ENCODE results near the gene NFATC2. TPM values are rescaled to one million over a fixed set of nuclear protein-coding genes. Genes with fewer than 3 reads are reported as not detected.

Gene NFATC2
- total RNA-seq, 4 donors from 2014 or later = 4.4 to 38.0 (median 13.6) TPM

- Histone ChIP-seq H3K9me3 (no peaks in the 10 kb centered on the region), H3K27ac (no peak overlapping the region), H3K36me3 (peaks cover 0 to 19% (median 0%) of the 10 kb centered on the region in 3 donors), H3K27me3 (no peaks in the 10 kb centered on the region), H3K4me3 (no peak overlapping the region), H3K4me1 (no peaks in the 10 kb centered on the region)
- DNase-seq = no peak
- TF ChIP-seq POLR2A (IDR thresholded peaks at IDR 0.05) (no peak), CTCF (IDR thresholded peaks at IDR 0.05) (no peak)
Measured at GRCh38 chr20:51469578-51470498, 72.7 kb downstream of the NFATC2 start.

GRCh38 chr20:51469046-51469445 lies 73.5 kb downstream of the NFATC2 start:
- TF ChIP-seq POLR2A (IDR thresholded peaks at IDR 0.05) = no peak
- no peak for TF ChIP-seq CTCF (IDR thresholded peaks at IDR 0.05)
- Histone ChIP-seq H3K9me3 (no peaks in the 10 kb centered on the region), H3K27ac (no peak overlapping the region), H3K36me3 (peaks cover 0 to 18% (median 0%) of the 10 kb centered on the region in 3 donors), H3K4me1 (no peaks in the 10 kb centered on the region), H3K27me3 (no peaks in the 10 kb centered on the region), H3K4me3 (no peak overlapping the region)
- DNase-seq = no peak

- Histone ChIP-seq H3K4me1 (no peaks in the 10 kb centered on the region), H3K27ac (no peak overlapping the region), H3K36me3 (peaks cover 0 to 14% (median 0%) of the 10 kb centered on the region in 3 donors), H3K9me3 (no peaks in the 10 kb centered on the region), H3K4me3 (no peak overlapping the region), H3K27me3 (no peaks in the 10 kb centered on the region)
- TF ChIP-seq CTCF (IDR thresholded peaks at IDR 0.05) = no peak
- no peak for TF ChIP-seq POLR2A (IDR thresholded peaks at IDR 0.05)
- no peak for DNase-seq
Measured at GRCh38 chr20:51468636-51469035, 73.9 kb downstream of the NFATC2 start.

GRCh38 chr20:51467956-51468626 lies 74.4 kb downstream of the NFATC2 start:
- Histone ChIP-seq H3K9me3 (no peaks in the 10 kb centered on the region), H3K4me3 (no peak overlapping the region)

GRCh38 chr20:51463998-51464397 lies 78.5 kb downstream of the NFATC2 start:
- peaks cover 0 to 8% (median 0%) of the 10 kb centered on the region in 3 donors for H3K36me3 ChIP-seq
- H3K4me3 ChIP-seq = no peak overlapping the region
- DNase-seq = no peak
- peaks cover 0 to 6% (median 0%) of the 10 kb centered on the region in 4 donors for H3K4me1 ChIP-seq
- no peaks in the 10 kb centered on the region for H3K27me3 ChIP-seq
- no peaks in the 10 kb centered on the region for H3K9me3 ChIP-seq
- TF ChIP-seq CTCF (IDR thresholded peaks at IDR 0.05) = no peak
- TF ChIP-seq POLR2A (IDR thresholded peaks at IDR 0.05) = no peak
- no peak overlapping the region for H3K27ac ChIP-seq

More at GRCh38 chr20:51467956-51468626, 74.4 kb downstream of the NFATC2 start:
- Histone ChIP-seq H3K27ac (no peak overlapping the region), H3K27me3 (no peaks in the 10 kb centered on the region), H3K36me3 (peaks cover 0 to 14% (median 0%) of the 10 kb centered on the region in 3 donors), H3K4me1 (peaks cover 0 to 3% (median 0%) of the 10 kb centered on the region in 4 donors)
- no peak for DNase-seq
- TF ChIP-seq POLR2A (IDR thresholded peaks at IDR 0.05) = no peak

- no peaks in the 10 kb centered on the region for H3K9me3 ChIP-seq
- DNase-seq = no peak
- peaks cover 0 to 8% (median 0%) of the 10 kb centered on the region in 3 donors for H3K36me3 ChIP-seq
- no peak overlapping the region for H3K4me3 ChIP-seq
- no peaks in the 10 kb centered on the region for H3K27me3 ChIP-seq
- no peak for TF ChIP-seq CTCF (IDR thresholded peaks at IDR 0.05)
- TF ChIP-seq POLR2A (IDR thresholded peaks at IDR 0.05) = no peak
- H3K4me1 ChIP-seq = peaks cover 0 to 6% (median 0%) of the 10 kb centered on the region in 4 donors
- H3K27ac ChIP-seq = no peak overlapping the region
Measured at GRCh38 chr20:51463560-51463959, 79.0 kb downstream of the NFATC2 start.

Measured in Peyer's patch (tissue), 4 donors.